GM10266 (cell line): Measurements from ENCODE around the gene DDC.

ENCODE experiments used
- DNase-seq: peaks from one replicate; pipeline ENCODE4 v3.0.0; 2012; ENCODE audit errors: extremely low spot score
- CTCF ChIP-seq: IDR thresholded peaks from 2 replicates; pipeline ENCODE4 v1.5.1; 2012; ENCODE audit warnings: mild to moderate bottlenecking, low read depth; ENCODE audit not compliant: control insufficient read depth, insufficient read depth; ENCODE audit errors: missing control alignments

Gene DDC

GRCh38 chr7:50412973-50413372 is 152.2 kb downstream of the DDC start:
- DNase-seq = no peak
- no peak for TF ChIP-seq CTCF

- peak; percentile 56 for DNase-seq
Observed at GRCh38 chr7:50411332-50411731, 153.9 kb downstream of the DDC start.

GRCh38 chr7:50409856-50410745 is 155.1 kb downstream of the DDC start:
- TF ChIP-seq CTCF = no peak
- peak; percentile 46 for DNase-seq

More at GRCh38 chr7:50411332-50411731, 153.9 kb downstream of the DDC start:
- TF ChIP-seq CTCF = no peak
